Effector memory CD4-positive, alpha-beta T cell (primary cell): Measurements from ENCODE around the gene WDSUB1.

ENCODE experiments used
- DNase-seq, 3 donors: peaks; one replicate each; pipeline ENCODE4 v3.0.0-alpha.2; 2020
- H3K27ac ChIP-seq: 2 replicates; pipeline ENCODE4 v1.7.0; 2013; ENCODE audit warnings: mild to moderate bottlenecking, low read length, moderate library complexity; ENCODE audit not compliant: insufficient read depth, poor library complexity, severe bottlenecking
- H3K27me3 ChIP-seq: replicated peaks from 2 replicates; pipeline ENCODE4 v1.7.0; 2013; ENCODE audit warnings: mild to moderate bottlenecking, low read length; ENCODE audit not compliant: insufficient read depth, control insufficient read depth, poor library complexity, severe bottlenecking
- H3K36me3 ChIP-seq: 2 replicates; pipeline ENCODE4 v1.7.0; 2013; ENCODE audit warnings: mild to moderate bottlenecking, low read length, moderate library complexity; ENCODE audit not compliant: control insufficient read depth, insufficient read depth
- H3K4me1 ChIP-seq: 2 replicates; pipeline ENCODE4 v1.7.0; 2013; ENCODE audit warnings: low read length, mild to moderate bottlenecking; ENCODE audit not compliant: control insufficient read depth, insufficient read depth, poor library complexity, severe bottlenecking
- H3K4me3 ChIP-seq: 2 replicates; pipeline ENCODE4 v1.7.0; 2013; ENCODE audit warnings: low read length, low read depth, mild to moderate bottlenecking; ENCODE audit not compliant: insufficient read depth, poor library complexity, severe bottlenecking
- H3K9me3 ChIP-seq: 2 replicates; pipeline ENCODE4 v1.7.0; 2013; ENCODE audit warnings: mild to moderate bottlenecking, low read length, moderate library complexity; ENCODE audit not compliant: control insufficient read depth

The WDSUB1 gene

GRCh38 chr2:159267921-159268320 is 18.6 kb downstream of the WDSUB1 start:
- Histone ChIP-seq H3K4me1 (no peaks in the 10 kb centered on the region), H3K27me3 (no peaks in the 10 kb centered on the region), H3K27ac (no peak overlapping the region), H3K4me3 (no peak overlapping the region), H3K36me3 (peaks cover 4% of the 10 kb centered on the region), H3K9me3 (no peaks in the 10 kb centered on the region)
- no peak for DNase-seq

GRCh38 chr2:159266554-159266953 is 19.9 kb downstream of the WDSUB1 start:
- H3K9me3 ChIP-seq, result no peaks in the 10 kb centered on the region
- H3K4me1 ChIP-seq, result no peaks in the 10 kb centered on the region
- H3K27me3 ChIP-seq, result no peaks in the 10 kb centered on the region
- H3K27ac ChIP-seq, result no peak overlapping the region
- no peak overlapping the region for H3K4me3 ChIP-seq
- DNase-seq, result no peak
- peaks cover 4% of the 10 kb centered on the region for H3K36me3 ChIP-seq

- DNase-seq, result no peak
- H3K4me1 ChIP-seq, result no peaks in the 10 kb centered on the region
- no peaks in the 10 kb centered on the region for H3K27me3 ChIP-seq
- peaks cover 4% of the 10 kb centered on the region for H3K36me3 ChIP-seq
- no peak overlapping the region for H3K4me3 ChIP-seq
- H3K9me3 ChIP-seq, result no peaks in the 10 kb centered on the region
- H3K27ac ChIP-seq, result no peak overlapping the region
Observed at GRCh38 chr2:159265171-159265576, 21.3 kb downstream of the WDSUB1 start.

GRCh38 chr2:159262904-159263303 is 23.6 kb downstream of the WDSUB1 start:
- H3K27ac ChIP-seq, result no peak overlapping the region
- DNase-seq, result no peak
- H3K4me3 ChIP-seq, result no peak overlapping the region
- no peaks in the 10 kb centered on the region for H3K27me3 ChIP-seq
- H3K9me3 ChIP-seq, result no peaks in the 10 kb centered on the region
- peaks cover 4% of the 10 kb centered on the region for H3K36me3 ChIP-seq
- no peaks in the 10 kb centered on the region for H3K4me1 ChIP-seq

GRCh38 chr2:159262226-159262625 is 24.3 kb downstream of the WDSUB1 start:
- no peaks in the 10 kb centered on the region for H3K27me3 ChIP-seq
- H3K27ac ChIP-seq, result no peak overlapping the region
- peaks cover 4% of the 10 kb centered on the region for H3K36me3 ChIP-seq
- H3K4me3 ChIP-seq, result no peak overlapping the region
- no peak for DNase-seq
- no peaks in the 10 kb centered on the region for H3K9me3 ChIP-seq
- H3K4me1 ChIP-seq, result no peaks in the 10 kb centered on the region

- no peak overlapping the region for H3K27ac ChIP-seq
- H3K4me1 ChIP-seq, result no peaks in the 10 kb centered on the region
- H3K36me3 ChIP-seq, result no peaks in the 10 kb centered on the region
- no peak for DNase-seq
- H3K4me3 ChIP-seq, result no peak overlapping the region
- H3K9me3 ChIP-seq, result no peaks in the 10 kb centered on the region
- H3K27me3 ChIP-seq, result no peaks in the 10 kb centered on the region
Observed at GRCh38 chr2:159256159-159256558, 30.3 kb downstream of the WDSUB1 start.

- no peak for DNase-seq
- Histone ChIP-seq H3K9me3 (no peaks in the 10 kb centered on the region), H3K4me3 (no peak overlapping the region), H3K27ac (no peak overlapping the region), H3K27me3 (no peaks in the 10 kb centered on the region), H3K4me1 (no peaks in the 10 kb centered on the region), H3K36me3 (no peaks in the 10 kb centered on the region)
Observed at GRCh38 chr2:159252905-159253304, 33.6 kb downstream of the WDSUB1 start.

- H3K27ac ChIP-seq, result no peak overlapping the region
Observed at GRCh38 chr2:159251296-159252173, 35.0 kb downstream of the WDSUB1 start.

GRCh38 chr2:159249990-159250715 is 36.4 kb downstream of the WDSUB1 start:
- H3K27me3 ChIP-seq, result no peaks in the 10 kb centered on the region
- H3K36me3 ChIP-seq, result no peaks in the 10 kb centered on the region
- no peaks in the 10 kb centered on the region for H3K9me3 ChIP-seq
- no peaks in the 10 kb centered on the region for H3K4me1 ChIP-seq
- no peak overlapping the region for H3K27ac ChIP-seq
- DNase-seq, result no peak
- no peak overlapping the region for H3K4me3 ChIP-seq

More at GRCh38 chr2:159251296-159252173, 35.0 kb downstream of the WDSUB1 start:
- Histone ChIP-seq H3K36me3 (no peaks in the 10 kb centered on the region), H3K27me3 (no peaks in the 10 kb centered on the region), H3K4me1 (no peaks in the 10 kb centered on the region), H3K4me3 (no peak overlapping the region), H3K9me3 (no peaks in the 10 kb centered on the region)
- no peak for DNase-seq

- no peak for DNase-seq
- Histone ChIP-seq H3K36me3 (no peaks in the 10 kb centered on the region), H3K4me3 (no peak overlapping the region), H3K27ac (no peak overlapping the region), H3K4me1 (no peaks in the 10 kb centered on the region), H3K9me3 (no peaks in the 10 kb centered on the region), H3K27me3 (no peaks in the 10 kb centered on the region)
Observed at GRCh38 chr2:159246325-159246988, 40.0 kb downstream of the WDSUB1 start.
